GM20000 (cell line): Measurements from ENCODE around the gene BTBD3.

Source experiments
- DNase-seq: peaks from one replicate; pipeline ENCODE4 v3.0.0; 2012; ENCODE audit warnings: low spot score
- CTCF ChIP-seq: IDR thresholded peaks from 2 replicates; pipeline ENCODE4 v1.5.1; 2012; ENCODE audit warnings: mild to moderate bottlenecking, control low read depth; ENCODE audit errors: extremely low read depth, missing control alignments

Gene BTBD3

GRCh38 chr20:11966186-11966585 lies 48.5 kb downstream of the BTBD3 start:
- no peak for DNase-seq
- no peak for TF ChIP-seq CTCF

GRCh38 chr20:11970243-11970836 lies 52.6 kb downstream of the BTBD3 start:
- TF ChIP-seq CTCF = no peak
- DNase-seq = no peak

- TF ChIP-seq CTCF = no peak
Measured at GRCh38 chr20:11972478-11972877, 54.8 kb downstream of the BTBD3 start.

More at GRCh38 chr20:11972478-11972877, 54.8 kb downstream of the BTBD3 start:
- no peak for DNase-seq
